HL-60 (cell line): ENCODE data around the gene TMCC3.

Experiments used
- DNase-seq, 2 experiments: peaks; one replicate each; pipeline ENCODE4 v3.0.0-alpha.2; 2010 to 2020; ENCODE audit warnings: low read depth in 1 of 2, low spot score in 1 of 2
- H3K27ac ChIP-seq: fragments of 250-450 bp; sonication (Bioruptor Pico); replicated peaks from 2 replicates; pipeline ENCODE4 v1.5.1; 2020; ENCODE audit warnings: mild to moderate bottlenecking, moderate library complexity
- H3K27me3 ChIP-seq: fragments of 250-450 bp; sonication (Bioruptor Pico); 2 replicates; pipeline ENCODE4 v1.5.1; 2021; ENCODE audit warnings: mild to moderate bottlenecking, moderate library complexity; ENCODE audit not compliant: insufficient read depth, poor library complexity, severe bottlenecking
- H3K4me3 ChIP-seq: replicated peaks from 2 replicates; pipeline ENCODE4 v1.5.1; 2011; ENCODE audit warnings: mild to moderate bottlenecking, control low read depth, low read length; ENCODE audit not compliant: insufficient read depth
- CTCF ChIP-seq: IDR thresholded peaks from one replicate; pipeline ENCODE4 v1.5.1; 2011; ENCODE audit warnings: low read length, control low read depth, inconsistent platforms; ENCODE audit not compliant: insufficient read depth
- GABPA ChIP-seq: IDR thresholded peaks from 2 replicates; pipeline ENCODE4 v1.6.1; 2012; ENCODE audit warnings: low read depth
- POLR2AphosphoS5 ChIP-seq: IDR thresholded peaks from 2 replicates; pipeline ENCODE4 v1.6.1; 2012; ENCODE audit warnings: low read depth
- REST ChIP-seq: IDR thresholded peaks from 2 replicates; pipeline ENCODE4 v1.6.1; 2012; ENCODE audit warnings: low read depth; ENCODE audit not compliant: insufficient replicate concordance
- SPI1 ChIP-seq: IDR thresholded peaks from 2 replicates; pipeline ENCODE4 v1.6.1; 2012; ENCODE audit warnings: low read depth, mild to moderate bottlenecking, borderline replicate concordance

TMCC3 gene

GRCh38 chr12:94557746-94558295 is 92.5 kb downstream of the TMCC3 start:
- H3K4me3 ChIP-seq = no peak overlapping the region
- H3K27me3 ChIP-seq = peaks cover 2% of the 10 kb centered on the region
- H3K27ac ChIP-seq = no peak overlapping the region
- no peak for DNase-seq
- no peak for TF ChIP-seq GABPA
- no peak for TF ChIP-seq SPI1
- TF ChIP-seq POLR2AphosphoS5 = no peak
- no peak for TF ChIP-seq CTCF
- no peak for TF ChIP-seq REST

GRCh38 chr12:94555687-94556086 is 94.7 kb downstream of the TMCC3 start:
- Histone ChIP-seq H3K4me3 (no peak overlapping the region), H3K27me3 (no peaks in the 10 kb centered on the region), H3K27ac (no peak overlapping the region)
- DNase-seq = no peak
- no peak for TF ChIP-seq REST
- TF ChIP-seq POLR2AphosphoS5 = no peak
- no peak for TF ChIP-seq GABPA
- TF ChIP-seq CTCF = no peak
- no peak for TF ChIP-seq SPI1

GRCh38 chr12:94553875-94554274 is 96.5 kb downstream of the TMCC3 start:
- no peak overlapping the region for H3K27ac ChIP-seq
- TF ChIP-seq GABPA = no peak
- no peak for TF ChIP-seq CTCF
- no peak for TF ChIP-seq SPI1
- no peak for TF ChIP-seq POLR2AphosphoS5
- TF ChIP-seq REST = no peak

More at GRCh38 chr12:94553875-94554274, 96.5 kb downstream of the TMCC3 start:
- Histone ChIP-seq H3K27me3 (no peaks in the 10 kb centered on the region), H3K4me3 (no peak overlapping the region)
- no peak for DNase-seq
